ENCODE measurements around the gene SKAP2. TPM values are rescaled to one million over a fixed set of nuclear protein-coding genes. Genes with fewer than 3 reads are reported as not detected.
A peak's percentile ranks its signal among the peaks of the same experiment; 100 is the strongest.

The SKAP2 gene
- total RNA-seq, 2 experiments from 2014 or later, result 7.8 to 10.4 TPM

DNA sequence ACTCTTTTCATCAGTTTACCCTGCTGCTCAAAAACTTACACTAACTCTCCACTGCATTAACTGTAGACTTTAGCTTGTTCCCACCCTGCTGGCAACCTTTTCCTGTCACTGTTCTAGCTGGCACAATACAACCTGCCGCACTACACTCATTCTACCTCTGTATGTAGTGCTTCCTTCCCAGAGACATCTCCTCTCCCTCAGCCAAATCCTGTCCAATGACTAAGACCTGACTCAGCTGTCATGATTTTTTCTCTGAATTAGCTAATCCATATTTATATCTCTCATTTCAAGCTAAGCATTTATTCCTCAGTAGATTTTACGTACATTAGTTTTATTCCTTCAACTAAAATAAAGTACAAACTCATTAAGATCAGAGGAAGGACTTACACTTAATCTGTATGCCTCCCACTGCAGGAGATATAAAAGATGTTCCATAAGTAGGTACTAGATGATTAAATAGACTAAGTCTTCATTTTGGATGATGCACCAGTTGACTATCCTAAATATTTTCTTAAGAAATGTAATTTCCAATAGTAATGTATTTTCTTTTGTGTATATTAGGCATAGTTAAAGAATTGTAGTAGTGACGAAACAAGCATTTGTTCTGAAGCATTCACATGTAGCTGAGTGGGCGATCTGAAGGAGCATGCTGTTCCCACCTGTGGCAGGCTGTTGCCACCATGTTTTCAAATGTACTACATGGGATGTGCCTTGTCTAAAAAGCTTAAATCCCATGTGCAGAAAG, 189.1 kb downstream of the SKAP2 start:
- ATAC-seq (peak; percentile 23), DNase-seq (no peak)
- ChIA-PET CTCF (interaction anchor here (1.0 to 1.3 kb wide), 3 partner anchors 9 to 486 kb away, joined by 3 to 6 read pairs (median 5); no protein-coding TSS in a partner anchor), POLR2A (interaction anchor here (0.6 kb wide), 1 partner anchor 298 kb away, joined by 4 read pairs; no protein-coding TSS in a partner anchor)
- no peak overlapping the region for H3K4me3 Mint-ChIP-seq
- H3K27ac Mint-ChIP-seq, result no peak overlapping the region
- intact Hi-C loops (cut with DNase I, micrococcal nuclease), result no loop called here
- peaks cover 2% of the 10 kb centered on the region for H3K4me1 Mint-ChIP-seq
- H3K9me3 Mint-ChIP-seq (ENCODE audit: low read depth), result no peaks in the 10 kb centered on the region
- H3K27me3 Mint-ChIP-seq, result peaks cover 11% of the 10 kb centered on the region
- no peaks in the 10 kb centered on the region for H3K36me3 Mint-ChIP-seq (ENCODE audit: low read depth)

DNA sequence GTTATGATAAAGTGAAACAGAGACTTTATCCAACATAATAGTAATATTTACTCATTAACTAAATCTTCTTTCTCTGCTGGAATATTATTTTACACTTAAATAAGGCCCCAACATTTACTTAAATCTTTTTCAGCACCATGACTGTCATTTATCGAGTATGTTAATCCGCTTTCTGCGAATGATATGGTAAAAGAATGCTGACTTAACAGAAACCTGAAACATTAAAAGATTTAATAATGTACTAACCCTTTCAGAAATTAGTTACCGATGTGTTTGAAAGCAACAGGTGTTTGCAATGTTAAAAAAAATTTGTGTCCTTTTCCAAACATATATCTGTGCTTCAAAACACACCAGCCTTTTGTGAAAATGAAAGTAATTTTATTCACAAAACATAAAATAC, 190.5 kb downstream of the SKAP2 start:
- DNase-seq (no peak), ATAC-seq (no peak)
- Mint-ChIP-seq H3K27ac (no peak overlapping the region), H3K9me3 (ENCODE audit: low read depth) (no peaks in the 10 kb centered on the region), H3K4me1 (peaks cover 2% of the 10 kb centered on the region), H3K36me3 (ENCODE audit: low read depth) (no peaks in the 10 kb centered on the region), H3K27me3 (peaks cover 13% of the 10 kb centered on the region), H3K4me3 (no peak overlapping the region)
- ChIA-PET CTCF (interaction anchor here (2.0 to 2.3 kb wide), 2 partner anchors 8 to 304 kb away, joined by 6 to 7 read pairs; no protein-coding TSS in a partner anchor), POLR2A (no interaction called here)
- intact Hi-C loops (cut with DNase I, micrococcal nuclease), result no loop called here

DNA sequence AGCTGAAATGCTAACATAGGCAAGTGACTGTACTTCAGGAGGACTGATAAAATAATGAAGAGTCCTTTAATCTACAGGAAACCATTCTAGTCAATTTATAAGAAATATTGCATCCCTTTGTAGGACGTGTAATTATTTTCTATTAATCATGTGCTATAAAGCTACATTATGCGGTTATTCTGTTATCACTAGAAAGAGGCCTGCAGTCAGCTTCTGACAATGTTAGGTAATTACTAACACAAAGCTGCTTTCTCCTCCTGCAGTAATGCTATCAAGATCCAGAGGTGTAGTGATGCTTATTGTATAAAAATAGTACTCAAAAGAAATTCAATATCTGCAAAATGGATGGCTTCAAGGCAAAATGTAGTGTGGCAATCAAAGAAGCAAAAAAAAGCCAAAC, 191.1 kb downstream of the SKAP2 start:
- Mint-ChIP-seq H3K27me3 (peaks cover 13% of the 10 kb centered on the region), H3K4me3 (no peak overlapping the region), H3K36me3 (ENCODE audit: low read depth) (no peaks in the 10 kb centered on the region), H3K27ac (no peak overlapping the region), H3K4me1 (peaks cover 2% of the 10 kb centered on the region), H3K9me3 (ENCODE audit: low read depth) (no peaks in the 10 kb centered on the region)
- ChIA-PET CTCF (interaction anchor here (2.0 to 2.3 kb wide), 2 partner anchors 9 to 303 kb away, joined by 6 to 7 read pairs; no protein-coding TSS in a partner anchor), POLR2A (no interaction called here)
- no peak for DNase-seq
- ATAC-seq, result no peak
- intact Hi-C loops (cut with DNase I, micrococcal nuclease), result no loop called here

- Mint-ChIP-seq H3K9me3 (ENCODE audit: low read depth) (no peaks in the 10 kb centered on the region), H3K27ac (no peak overlapping the region)
These were observed 193.5 kb downstream of the SKAP2 start for GRCh38 chr7:26670841-26671240.

GRCh38 chr7:26670290-26670689, 194.1 kb downstream of the SKAP2 start:
- H3K27ac Mint-ChIP-seq, result no peak overlapping the region

More at GRCh38 chr7:26670841-26671240, 193.5 kb downstream of the SKAP2 start:
- no peaks in the 10 kb centered on the region for H3K36me3 Mint-ChIP-seq (ENCODE audit: low read depth)
- ChIA-PET CTCF (interaction anchor here (1.5 to 1.8 kb wide), 2 partner anchors 10 to 305 kb away, joined by 7 to 18 read pairs; no protein-coding TSS in a partner anchor), POLR2A (no interaction called here)
- peaks cover 5% of the 10 kb centered on the region for H3K4me1 Mint-ChIP-seq
- DNase-seq (no peak), ATAC-seq (no peak)
- intact Hi-C loops (cut with DNase I, micrococcal nuclease), result no loop called here
- no peak overlapping the region for H3K4me3 Mint-ChIP-seq
- H3K27me3 Mint-ChIP-seq, result peaks cover 13% of the 10 kb centered on the region

DNA sequence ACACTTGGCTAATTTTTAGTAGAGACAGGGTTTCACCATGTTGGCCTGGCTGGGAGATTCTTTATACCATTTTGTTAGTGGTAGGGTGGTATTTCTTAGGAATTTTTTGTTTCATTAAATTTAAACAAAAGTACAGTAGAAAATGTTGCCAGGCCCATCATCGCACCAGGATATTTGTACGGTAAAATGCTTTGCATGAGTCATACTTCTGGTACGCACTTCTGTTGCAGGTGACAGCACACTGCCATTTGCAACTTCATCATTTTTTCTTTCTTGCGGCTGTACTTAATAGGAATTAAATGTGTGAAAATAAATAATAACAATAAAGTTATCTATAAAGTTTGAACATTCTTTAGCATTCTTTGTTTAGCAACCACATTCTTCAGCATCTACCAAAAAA, 195.6 kb downstream of the SKAP2 start:
- Mint-ChIP-seq H3K36me3 (ENCODE audit: low read depth) (no peaks in the 10 kb centered on the region), H3K9me3 (ENCODE audit: low read depth) (no peaks in the 10 kb centered on the region), H3K4me3 (no peak overlapping the region), H3K27ac (no peak overlapping the region), H3K27me3 (peaks cover 7% of the 10 kb centered on the region), H3K4me1 (peaks cover 15% of the 10 kb centered on the region)
- CTCF ChIA-PET, result interaction anchor here (1.7 kb wide), 1 partner anchor 13 kb away, joined by 18 read pairs; no protein-coding TSS in a partner anchor
- POLR2A ChIA-PET, result no interaction called here
- intact Hi-C loops (cut with DNase I, micrococcal nuclease), result loop anchor here in 1 of 2 experiments (5.0 kb wide), 2 partner anchors 167 to 592 kb away; no protein-coding TSS in a partner anchor
- ATAC-seq (no peak), DNase-seq (no peak)

More at GRCh38 chr7:26670290-26670689, 194.1 kb downstream of the SKAP2 start:
- ChIA-PET CTCF (interaction anchor here (0.9 to 1.8 kb wide), 5 partner anchors 10 to 587 kb away, joined by 3 to 18 read pairs (median 7); no protein-coding TSS in a partner anchor), POLR2A (no interaction called here)
- intact Hi-C loops (cut with DNase I, micrococcal nuclease), result no loop called here
- no peak overlapping the region for H3K4me3 Mint-ChIP-seq
- H3K9me3 Mint-ChIP-seq (ENCODE audit: low read depth), result no peaks in the 10 kb centered on the region
- peaks cover 7% of the 10 kb centered on the region for H3K4me1 Mint-ChIP-seq
- H3K36me3 Mint-ChIP-seq (ENCODE audit: low read depth), result no peaks in the 10 kb centered on the region
- peaks cover 13% of the 10 kb centered on the region for H3K27me3 Mint-ChIP-seq
- ATAC-seq, result no peak
- no peak for DNase-seq

DNA sequence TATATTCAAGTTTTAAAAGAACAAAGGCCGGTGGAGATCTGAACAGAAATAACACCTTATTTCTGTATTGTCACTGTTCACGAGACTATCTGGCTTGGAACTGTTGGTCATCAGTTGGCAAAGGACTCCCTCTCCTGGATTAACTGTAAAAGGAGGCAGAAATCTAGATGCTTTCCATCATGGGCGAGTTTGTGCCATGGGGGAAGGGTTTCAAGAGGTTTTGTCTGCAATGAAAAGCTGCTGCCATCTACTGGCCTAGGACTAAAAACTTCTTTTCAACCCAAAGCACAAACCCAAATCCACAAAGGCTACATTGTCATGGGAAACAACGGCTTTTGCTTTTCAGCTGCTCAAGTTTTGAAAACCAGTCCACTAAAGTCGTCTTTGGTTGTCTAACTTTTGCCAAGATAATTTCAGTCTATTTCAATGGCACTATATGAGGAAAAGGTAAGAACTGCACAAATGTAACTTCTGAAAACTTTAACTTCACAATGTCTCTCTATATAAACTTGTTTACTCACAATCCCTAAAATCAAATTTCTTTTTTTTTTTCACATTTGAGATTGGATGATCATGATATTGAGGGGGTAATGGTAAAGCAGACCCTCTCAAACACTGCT, 196.8 kb downstream of the SKAP2 start:
- H3K27ac Mint-ChIP-seq, result no peak overlapping the region
- intact Hi-C loops (cut with DNase I, micrococcal nuclease), result loop anchor here (1.0 to 5.0 kb wide), 6 partner anchors 165 to 775 kb away; no protein-coding TSS in a partner anchor
- H3K4me3 Mint-ChIP-seq, result no peak overlapping the region
- CTCF ChIA-PET, result interaction anchor here (0.7 to 4.5 kb wide), 12 partner anchors 9 to 774 kb away, joined by 3 to 37 read pairs (median 5); no protein-coding TSS in a partner anchor
- no peaks in the 10 kb centered on the region for H3K36me3 Mint-ChIP-seq (ENCODE audit: low read depth)
- ATAC-seq (peak; percentile 61), DNase-seq (peak; percentile 68)
- peaks cover 15% of the 10 kb centered on the region for H3K4me1 Mint-ChIP-seq
- peaks cover 11% of the 10 kb centered on the region for H3K27me3 Mint-ChIP-seq
- no peaks in the 10 kb centered on the region for H3K9me3 Mint-ChIP-seq (ENCODE audit: low read depth)
- POLR2A ChIA-PET, result no interaction called here

GRCh38 chr7:26664735-26665416, 199.5 kb downstream of the SKAP2 start:
- DNase-seq, result peak; percentile 53
- intact Hi-C loops (cut with DNase I, micrococcal nuclease), result loop anchor here in 1 of 2 experiments (5.0 kb wide), 3 partner anchors 148 to 588 kb away; no protein-coding TSS in a partner anchor
- Mint-ChIP-seq H3K36me3 (ENCODE audit: low read depth) (no peaks in the 10 kb centered on the region), H3K27me3 (peaks cover 9% of the 10 kb centered on the region), H3K9me3 (ENCODE audit: low read depth) (no peaks in the 10 kb centered on the region), H3K4me3 (peak overlapping the region; percentile 4), H3K27ac (no peak overlapping the region), H3K4me1 (peaks cover 15% of the 10 kb centered on the region)
- ATAC-seq, result peak; percentile 68
- ChIA-PET CTCF (interaction anchor here (1.0 to 4.5 kb wide), 7 partner anchors 10 to 771 kb away, joined by 3 to 37 read pairs (median 5); no protein-coding TSS in a partner anchor), POLR2A (no interaction called here)

DNA sequence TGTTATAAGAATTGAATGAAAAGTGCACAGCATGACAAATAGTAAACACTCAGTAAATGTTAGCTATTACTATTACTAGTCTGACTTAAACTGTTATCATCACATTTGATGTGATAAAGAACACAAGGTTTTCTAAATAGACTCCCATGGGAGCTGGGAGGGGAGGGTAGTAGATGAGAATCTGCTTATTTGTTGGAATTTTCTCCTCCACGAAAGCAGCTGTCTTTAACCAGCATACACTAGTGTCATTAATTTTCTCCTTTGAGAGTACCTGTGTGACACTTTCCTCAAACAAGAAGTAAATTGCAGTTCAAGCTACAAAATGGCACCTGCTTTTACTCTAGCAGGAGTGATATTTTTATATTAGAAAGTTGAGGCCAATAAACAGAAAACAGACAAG, 200.1 kb downstream of the SKAP2 start:
- CTCF ChIA-PET, result interaction anchor here (1.0 to 4.5 kb wide), 4 partner anchors 13 to 575 kb away, joined by 3 to 37 read pairs (median 4); no protein-coding TSS in a partner anchor

GRCh38 chr7:26663874-26664273, 200.5 kb downstream of the SKAP2 start:
- no peaks in the 10 kb centered on the region for H3K9me3 Mint-ChIP-seq (ENCODE audit: low read depth)
- intact Hi-C loops (cut with DNase I, micrococcal nuclease), result loop anchor here in 1 of 2 experiments (5.0 kb wide), 1 partner anchor 147 kb away; no protein-coding TSS in a partner anchor
- DNase-seq, result no peak
- H3K4me3 Mint-ChIP-seq, result no peak overlapping the region
- H3K4me1 Mint-ChIP-seq, result peaks cover 15% of the 10 kb centered on the region
- ChIA-PET POLR2A (no interaction called here), CTCF (interaction anchor here (1.0 to 4.5 kb wide), 3 partner anchors 16 to 575 kb away, joined by 3 to 37 read pairs (median 5); no protein-coding TSS in a partner anchor)
- peaks cover 8% of the 10 kb centered on the region for H3K27me3 Mint-ChIP-seq
- H3K36me3 Mint-ChIP-seq (ENCODE audit: low read depth), result no peaks in the 10 kb centered on the region
- no peak overlapping the region for H3K27ac Mint-ChIP-seq
- no peak for ATAC-seq

More for the DNA sequence above, 200.1 kb downstream of the SKAP2 start:
- DNase-seq (no peak), ATAC-seq (no peak)
- no peaks in the 10 kb centered on the region for H3K36me3 Mint-ChIP-seq (ENCODE audit: low read depth)
- H3K4me3 Mint-ChIP-seq, result no peak overlapping the region
- no peaks in the 10 kb centered on the region for H3K9me3 Mint-ChIP-seq (ENCODE audit: low read depth)
- POLR2A ChIA-PET, result no interaction called here
- peaks cover 15% of the 10 kb centered on the region for H3K4me1 Mint-ChIP-seq
- peaks cover 8% of the 10 kb centered on the region for H3K27me3 Mint-ChIP-seq
- intact Hi-C loops (cut with DNase I, micrococcal nuclease), result loop anchor here in 1 of 2 experiments (5.0 kb wide), 1 partner anchor 147 kb away; no protein-coding TSS in a partner anchor
- no peak overlapping the region for H3K27ac Mint-ChIP-seq

GRCh38 chr7:26662646-26663045, 201.7 kb downstream of the SKAP2 start:
- ATAC-seq (no peak), DNase-seq (no peak)
- H3K27me3 Mint-ChIP-seq, result peaks cover 8% of the 10 kb centered on the region
- intact Hi-C loops (cut with DNase I, micrococcal nuclease), result loop anchor here in 1 of 2 experiments (5.0 kb wide), 1 partner anchor 145 kb away; no protein-coding TSS in a partner anchor
- peaks cover 15% of the 10 kb centered on the region for H3K4me1 Mint-ChIP-seq
- no peak overlapping the region for H3K27ac Mint-ChIP-seq
- no peak overlapping the region for H3K4me3 Mint-ChIP-seq
- H3K9me3 Mint-ChIP-seq (ENCODE audit: low read depth), result no peaks in the 10 kb centered on the region
- H3K36me3 Mint-ChIP-seq (ENCODE audit: low read depth), result no peaks in the 10 kb centered on the region
- ChIA-PET POLR2A (no interaction called here), CTCF (interaction anchor here (1.1 kb wide), 1 partner anchor 24 kb away, joined by 4 read pairs; no protein-coding TSS in a partner anchor)

Data from activated CD4-positive, alpha-beta T cell treated with anti-CD3 and anti-CD28 coated beads for 36 hours (primary cell).